ENCODE measurements around the gene SMURF2. TPM values are rescaled to one million over a fixed set of nuclear protein-coding genes. Genes with fewer than 3 reads are reported as not detected.

SMURF2 gene
- polyA plus RNA-seq, 1 of the 3 experiments (the other 2 are of a cell fraction): 36.6 TPM

DNA sequence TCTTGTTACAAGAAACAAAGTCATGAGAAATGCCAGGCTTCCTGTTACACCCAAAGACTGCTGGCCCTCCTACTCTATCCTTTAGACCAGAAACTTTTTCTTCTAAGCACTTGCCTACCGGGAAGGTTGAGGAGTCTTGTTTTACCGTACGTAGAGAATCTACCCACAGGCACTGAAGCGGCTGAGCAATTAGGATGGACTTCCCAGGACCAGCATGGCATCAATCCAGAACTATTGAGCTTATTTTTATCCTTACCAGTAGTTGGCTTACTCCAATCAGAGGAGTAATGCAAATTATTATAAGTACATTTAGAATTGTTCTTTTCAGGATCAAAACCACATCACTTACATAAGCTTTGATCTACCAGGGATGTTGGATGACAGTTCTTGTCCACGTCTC, 129.7 kb downstream of the SMURF2 start:
- peaks cover 95% of the 10 kb centered on the region for H3F3A ChIP-seq (replicated peaks; ENCODE audit: insufficient read depth)
- H3K9me2 ChIP-seq: no peaks in the 10 kb centered on the region
- 97% methylated on average over 5 of the region's 5 CpGs for WGBS (ENCODE audit: low lambda C conversion rate)
- no peak overlapping the region for H3K4me2 ChIP-seq
- no peaks in the 10 kb centered on the region for H3K9me3 ChIP-seq
- DNase-seq: no peak
- ChIA-PET POLR2A (interaction anchor here (1.3 kb wide), 1 partner anchor 27 kb away, joined by 7 read pairs; the partner anchor contains the start of gene DDX5), CTCF (interaction anchor here (1.0 to 2.7 kb wide), 5 partner anchors 11 to 116 kb away, joined by 3 to 13 read pairs (median 6); partner anchors contain the start of gene CEP95)
- no peak overlapping the region for H2AFZ ChIP-seq (ENCODE audit: low read depth)
- no peak overlapping the region for H3K4me3 ChIP-seq (ENCODE audit: low read depth in 2 of 2, low read length in 1 of 2)
- H3K79me2 ChIP-seq (ENCODE audit: insufficient read depth): no peaks in the 10 kb centered on the region
- no peaks in the 10 kb centered on the region for H4K20me1 ChIP-seq (ENCODE audit: insufficient read depth)
- H3K4me1 ChIP-seq (ENCODE audit: control insufficient read depth in 1 of 2, insufficient read depth in 2 of 2, low read depth in 1 of 2, low read length in 1 of 2): no peaks in the 10 kb centered on the region
- H3K27ac ChIP-seq (ENCODE audit: low read depth in 2 of 2, low read length in 1 of 2): 0 out of 4 replicates have a peak overlapping the region, but pooled peaks of 1 of the 2 experiments have one; percentile 17
- TF ChIP-seq CHD2 (IDR thresholded peaks at IDR 0.05; ENCODE audit: low read length, partially characterized antibody): no peak
- no peak for TF ChIP-seq FOSL2 (IDR thresholded peaks at IDR 0.05; ENCODE audit: borderline replicate concordance, low read depth)
- TF ChIP-seq EP300 (IDR thresholded peaks at IDR 0.05; ENCODE audit: borderline replicate concordance in 1 of 2, low read depth in 1 of 2, low read length in 1 of 2): no peak
- TF ChIP-seq IRF3 (IDR thresholded peaks at IDR 0.05; ENCODE audit: low read depth, low read length): no peak
- TF ChIP-seq ELF1 (IDR thresholded peaks at IDR 0.05): no peak
- no peak for TF ChIP-seq SIN3A (IDR thresholded peaks at IDR 0.05; ENCODE audit: borderline replicate concordance, low read depth, low read length)
- TF ChIP-seq, protein P1, sequence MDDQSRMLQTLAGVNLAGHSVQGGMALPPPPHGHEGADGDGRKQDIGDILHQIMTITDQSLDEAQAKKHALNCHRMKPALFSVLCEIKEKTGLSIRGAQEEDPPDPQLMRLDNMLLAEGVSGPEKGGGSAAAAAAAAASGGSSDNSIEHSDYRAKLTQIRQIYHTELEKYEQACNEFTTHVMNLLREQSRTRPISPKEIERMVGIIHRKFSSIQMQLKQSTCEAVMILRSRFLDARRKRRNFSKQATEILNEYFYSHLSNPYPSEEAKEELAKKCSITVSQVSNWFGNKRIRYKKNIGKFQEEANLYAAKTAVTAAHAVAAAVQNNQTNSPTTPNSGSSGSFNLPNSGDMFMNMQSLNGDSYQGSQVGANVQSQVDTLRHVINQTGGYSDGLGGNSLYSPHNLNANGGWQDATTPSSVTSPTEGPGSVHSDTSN (IDR thresholded peaks at IDR 0.05): no peak
- no peak for TF ChIP-seq POLR2AphosphoS5 (IDR thresholded peaks at IDR 0.05; ENCODE audit: low read depth, low read length)
- no peak for TF ChIP-seq GATA2 (CRISPR knock-in tag; IDR thresholded peaks at IDR 0.05)
- TF ChIP-seq, protein P2, sequence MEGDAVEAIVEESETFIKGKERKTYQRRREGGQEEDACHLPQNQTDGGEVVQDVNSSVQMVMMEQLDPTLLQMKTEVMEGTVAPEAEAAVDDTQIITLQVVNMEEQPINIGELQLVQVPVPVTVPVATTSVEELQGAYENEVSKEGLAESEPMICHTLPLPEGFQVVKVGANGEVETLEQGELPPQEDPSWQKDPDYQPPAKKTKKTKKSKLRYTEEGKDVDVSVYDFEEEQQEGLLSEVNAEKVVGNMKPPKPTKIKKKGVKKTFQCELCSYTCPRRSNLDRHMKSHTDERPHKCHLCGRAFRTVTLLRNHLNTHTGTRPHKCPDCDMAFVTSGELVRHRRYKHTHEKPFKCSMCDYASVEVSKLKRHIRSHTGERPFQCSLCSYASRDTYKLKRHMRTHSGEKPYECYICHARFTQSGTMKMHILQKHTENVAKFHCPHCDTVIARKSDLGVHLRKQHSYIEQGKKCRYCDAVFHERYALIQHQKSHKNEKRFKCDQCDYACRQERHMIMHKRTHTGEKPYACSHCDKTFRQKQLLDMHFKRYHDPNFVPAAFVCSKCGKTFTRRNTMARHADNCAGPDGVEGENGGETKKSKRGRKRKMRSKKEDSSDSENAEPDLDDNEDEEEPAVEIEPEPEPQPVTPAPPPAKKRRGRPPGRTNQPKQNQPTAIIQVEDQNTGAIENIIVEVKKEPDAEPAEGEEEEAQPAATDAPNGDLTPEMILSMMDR (IDR thresholded peaks at IDR 0.05): no peak
- TF ChIP-seq RCOR1 (IDR thresholded peaks at IDR 0.05; ENCODE audit: low read length): no peak
- no peak for TF ChIP-seq RAD21 (IDR thresholded peaks at IDR 0.05; ENCODE audit: low read length)
- TF ChIP-seq, protein P3, sequence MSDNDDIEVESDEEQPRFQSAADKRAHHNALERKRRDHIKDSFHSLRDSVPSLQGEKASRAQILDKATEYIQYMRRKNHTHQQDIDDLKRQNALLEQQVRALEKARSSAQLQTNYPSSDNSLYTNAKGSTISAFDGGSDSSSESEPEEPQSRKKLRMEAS (IDR thresholded peaks at IDR 0.05; ENCODE audit: low read depth): no peak
- no peak for TF ChIP-seq EZH2phosphoT487 (IDR thresholded peaks at IDR 0.05; ENCODE audit: borderline replicate concordance, low read depth)
- no peak for TF ChIP-seq MXI1 (IDR thresholded peaks at IDR 0.05; ENCODE audit: low read depth, low read length)
- no peaks in the 10 kb centered on the region for H3K27me3 ChIP-seq (ENCODE audit: insufficient read depth)
- H3K36me3 ChIP-seq (replicated peaks in 1 of 2; ENCODE audit: control insufficient read depth in 1 of 2, insufficient read depth in 2 of 2, low read length in 1 of 2): peaks cover 91 to 99% of the 10 kb centered on the region in 2 experiments
- no peak overlapping the region for H3K9ac ChIP-seq
